T-helper 22 cell (primary cell): ENCODE results near the gene SIGLEC8.
"Not testable (repeated sequence)": the region's sequence is repeated elsewhere in the genome, so short reads cannot be mapped to it uniquely, and the experiment has no call there.

Experiments
- DNase-seq: peaks from one replicate; pipeline ENCODE4 v3.0.0-alpha.2; 2020; ENCODE audit warnings: low read depth

SIGLEC8 gene

GRCh38 chr19:51458051-51458645, at the start of gene SIGLEC8:
Gene SIGLEC8 (minus strand): TSS chr19:51458454. CDS start chr19:51458387, 67 bp downstream.
- DNase-seq = no peak

GRCh38 chr19:51507640-51508058, 49.4 kb upstream of the SIGLEC8 start:
- no peak for DNase-seq

GRCh38 chr19:51507192-51507591, 48.9 kb upstream of the SIGLEC8 start:
- DNase-seq = no peak

- DNase-seq = no peak
Observed at GRCh38 chr19:51505904-51506303, 47.6 kb upstream of the SIGLEC8 start.

GRCh38 chr19:51503896-51504295, 45.6 kb upstream of the SIGLEC8 start:
- DNase-seq = no peak

- DNase-seq = no peak
Observed at GRCh38 chr19:51503286-51503817, 45.1 kb upstream of the SIGLEC8 start.

- no peak for DNase-seq
Observed at GRCh38 chr19:51501594-51502263, 43.5 kb upstream of the SIGLEC8 start, which contains the start of gene SIGLEC12. Gene SIGLEC12 (minus strand): TSS chr19:51501800. CDS start chr19:51501733, 67 bp downstream.

GRCh38 chr19:51500931-51501330, 42.7 kb upstream of the SIGLEC8 start:
- DNase-seq = not testable (repeated sequence)

- DNase-seq = no peak
Observed at GRCh38 chr19:51497666-51498065, 39.4 kb upstream of the SIGLEC8 start.

- no peak for DNase-seq
Observed at GRCh38 chr19:51493776-51494175, 35.5 kb upstream of the SIGLEC8 start.

GRCh38 chr19:51491586-51491985, 33.3 kb upstream of the SIGLEC8 start:
- DNase-seq = no peak

GRCh38 chr19:51490676-51491075, 32.4 kb upstream of the SIGLEC8 start:
- no peak for DNase-seq

GRCh38 chr19:51489113-51489512, 30.9 kb upstream of the SIGLEC8 start:
- DNase-seq = no peak

- DNase-seq = no peak
Observed at GRCh38 chr19:51488491-51488890, 30.2 kb upstream of the SIGLEC8 start.

GRCh38 chr19:51485960-51486660, 27.9 kb upstream of the SIGLEC8 start:
- DNase-seq = no peak

GRCh38 chr19:51480590-51480989, 22.3 kb upstream of the SIGLEC8 start:
- DNase-seq = no peak

GRCh38 chr19:51479531-51480331, 21.5 kb upstream of the SIGLEC8 start:
- no peak for DNase-seq

- no peak for DNase-seq
Observed at GRCh38 chr19:51478381-51479234, 20.4 kb upstream of the SIGLEC8 start, which contains the start of gene CEACAM18. Gene CEACAM18 (plus strand): TSS chr19:51478539.

GRCh38 chr19:51477344-51477743, 19.1 kb upstream of the SIGLEC8 start:
- no peak for DNase-seq

- no peak for DNase-seq
Observed at GRCh38 chr19:51476164-51476563, 17.9 kb upstream of the SIGLEC8 start.
